GM23338 (cell line): ENCODE results near the gene BCL2. TPM values are rescaled to one million over a fixed set of nuclear protein-coding genes. Genes with fewer than 3 reads are reported as not detected.

Experiments used
- ATAC-seq: fragments of 200-7000 bp; cut with Tn5 transposase; 3 replicates; pipeline ENCODE4 v1.9.1; 2020
- DNase-seq: peaks from one replicate; pipeline ENCODE4 v3.0.0-alpha.2; 2015; ENCODE audit warnings: low spot score
- H2AFZ ChIP-seq: fragments of 200-600 bp; sonication (generic); 2 replicates; pipeline ENCODE4 v1.8.0; 2016; ENCODE audit warnings: antibody characterized with exemption, mild to moderate bottlenecking, moderate library complexity
- H3F3A ChIP-seq: fragments of 200-600 bp; sonication (generic); replicated peaks from 2 replicates; pipeline ENCODE4 v1.8.0; 2017; ENCODE audit warnings: antibody characterized with exemption, mixed run types, low read depth
- H3K27ac ChIP-seq: fragments of 200-600 bp; sonication (generic); 2 replicates; pipeline ENCODE4 v1.6.1; 2016; ENCODE audit warnings: low read depth
- H3K27me3 ChIP-seq: fragments of 200-600 bp; sonication (generic); 2 replicates; pipeline ENCODE4 v1.8.0; 2016; ENCODE audit warnings: mild to moderate bottlenecking, mixed run types, moderate library complexity; ENCODE audit not compliant: insufficient read depth
- H3K36me3 ChIP-seq: fragments of 200-600 bp; sonication (generic); 2 replicates; pipeline ENCODE4 v1.8.0; 2016; ENCODE audit warnings: mild to moderate bottlenecking; ENCODE audit not compliant: insufficient read depth
- H3K4me1 ChIP-seq: fragments of 200-600 bp; sonication (generic); 2 replicates; pipeline ENCODE4 v1.8.0; 2016; ENCODE audit warnings: mild to moderate bottlenecking, moderate library complexity; ENCODE audit not compliant: insufficient read depth
- H3K4me2 ChIP-seq: fragments of 200-600 bp; sonication (generic); 2 replicates; pipeline ENCODE4 v1.7.1; 2017; ENCODE audit warnings: mixed run types
- H3K4me3 ChIP-seq: fragments of 200-600 bp; sonication (generic); 2 replicates; pipeline ENCODE4 v1.6.1; 2016; ENCODE audit warnings: mixed run types
- H3K79me2 ChIP-seq: fragments of 200-600 bp; sonication (generic); replicated peaks from 2 replicates; pipeline ENCODE4 v1.8.0; 2017; ENCODE audit warnings: mild to moderate bottlenecking; ENCODE audit not compliant: insufficient read depth
- H3K9me2 ChIP-seq: fragments of 200-600 bp; sonication (generic); 2 replicates; pipeline ENCODE4 v1.8.0; 2017; ENCODE audit not compliant: insufficient read depth
- H4K20me1 ChIP-seq: fragments of 200-600 bp; sonication (generic); replicated peaks from 2 replicates; pipeline ENCODE4 v1.8.0; 2017; ENCODE audit warnings: mild to moderate bottlenecking; ENCODE audit not compliant: insufficient read depth
- H3K27ac Mint-ChIP-seq: 2 replicates; pipeline ENCODE4 v1.8.0; 2020; ENCODE audit warnings: inconsistent platforms, mild to moderate bottlenecking, moderate library complexity, mixed read lengths
- H3K27me3 Mint-ChIP-seq: 3 replicates; pipeline ENCODE4 v1.8.0; 2022; ENCODE audit warnings: low read depth, mild to moderate bottlenecking, moderate library complexity, mixed read lengths, inconsistent platforms; ENCODE audit not compliant: insufficient read depth, poor library complexity
- H3K36me3 Mint-ChIP-seq: 3 replicates; pipeline ENCODE4 v1.8.0; 2021; ENCODE audit warnings: low read depth, mild to moderate bottlenecking, inconsistent platforms, moderate library complexity, mixed read lengths
- H3K4me1 Mint-ChIP-seq: 3 replicates; pipeline ENCODE4 v1.8.0; 2020; ENCODE audit warnings: mild to moderate bottlenecking, inconsistent platforms, mixed read lengths
- H3K4me3 Mint-ChIP-seq: 3 replicates; pipeline ENCODE4 v1.8.0; 2021; ENCODE audit warnings: moderate library complexity, mild to moderate bottlenecking, inconsistent platforms, mixed read lengths
- H3K9me3 Mint-ChIP-seq: 3 replicates; pipeline ENCODE4 v1.8.0; 2020; ENCODE audit warnings: moderate library complexity, mild to moderate bottlenecking, inconsistent platforms, mixed read lengths
- CREB1 ChIP-seq: fragments of 250-450 bp; sonication (Bioruptor Pico); IDR thresholded peaks from 2 replicates; pipeline ENCODE4 v1.5.0; 2020; ENCODE audit warnings: low read depth, mild to moderate bottlenecking, moderate library complexity
- EZH2 ChIP-seq: fragments of 200-600 bp; sonication (generic); IDR thresholded peaks from one replicate; pipeline ENCODE4 v1.8.0; 2017; ENCODE audit warnings: antibody characterized with exemption, mild to moderate bottlenecking, low read depth; ENCODE audit not compliant: unreplicated experiment
- NANOG ChIP-seq: IDR thresholded peaks from 2 replicates; pipeline ENCODE4 v1.6.1; 2016; ENCODE audit warnings: antibody characterized with exemption, borderline replicate concordance
- STAT1 ChIP-seq: IDR thresholded peaks from one replicate; pipeline ENCODE4 v1.6.1; 2016; ENCODE audit warnings: antibody characterized with exemption; ENCODE audit not compliant: unreplicated experiment
- ZNF331 ChIP-seq: fragments of 250-450 bp; sonication (Bioruptor Pico); IDR thresholded peaks from 2 replicates; pipeline ENCODE4 v1.5.0; 2020; ENCODE audit warnings: low read depth, mild to moderate bottlenecking, moderate library complexity
- polyA plus RNA-seq: library from polyadenylated mRNA; unstranded; fragments of >200 nt; fragmentation: Nextera tagmentation; extraction: Ambion mirVana; gene quantifications from 2 replicates; pipeline ENCODE4 v1.2.1, GENCODE V29; 2016
- total RNA-seq: library from RNA; depleted of rRNA; stranded (reverse); fragments of >200 nt; shearing (Covaris generic); gene quantifications from 2 replicates; pipeline ENCODE4 v1.2.3, GENCODE V29; 2014
- TF ChIP-seq, protein P1 (sequence below): IDR thresholded peaks from 2 replicates; pipeline ENCODE4 v1.6.1; 2016; ENCODE audit warnings: antibody characterized with exemption
- TF ChIP-seq, protein P2 (sequence below), 2 experiments: fragments of 200-600 bp in 1 of 2; sonication (generic) in 1 of 2; conservative IDR thresholded peaks; 2 replicates each; pipeline versions ENCODE4 v1.5.1 to v1.6.1; 2016 to 2017; ENCODE audit warnings: antibody characterized with exemption in 2 of 2, low read depth in 2 of 2, mild to moderate bottlenecking in 2 of 2, moderate library complexity in 1 of 2

The BCL2 gene
- total and polyA plus RNA-seq, 2 experiments from 2014 or later, result 1.2 to 4.0 TPM

DNA sequence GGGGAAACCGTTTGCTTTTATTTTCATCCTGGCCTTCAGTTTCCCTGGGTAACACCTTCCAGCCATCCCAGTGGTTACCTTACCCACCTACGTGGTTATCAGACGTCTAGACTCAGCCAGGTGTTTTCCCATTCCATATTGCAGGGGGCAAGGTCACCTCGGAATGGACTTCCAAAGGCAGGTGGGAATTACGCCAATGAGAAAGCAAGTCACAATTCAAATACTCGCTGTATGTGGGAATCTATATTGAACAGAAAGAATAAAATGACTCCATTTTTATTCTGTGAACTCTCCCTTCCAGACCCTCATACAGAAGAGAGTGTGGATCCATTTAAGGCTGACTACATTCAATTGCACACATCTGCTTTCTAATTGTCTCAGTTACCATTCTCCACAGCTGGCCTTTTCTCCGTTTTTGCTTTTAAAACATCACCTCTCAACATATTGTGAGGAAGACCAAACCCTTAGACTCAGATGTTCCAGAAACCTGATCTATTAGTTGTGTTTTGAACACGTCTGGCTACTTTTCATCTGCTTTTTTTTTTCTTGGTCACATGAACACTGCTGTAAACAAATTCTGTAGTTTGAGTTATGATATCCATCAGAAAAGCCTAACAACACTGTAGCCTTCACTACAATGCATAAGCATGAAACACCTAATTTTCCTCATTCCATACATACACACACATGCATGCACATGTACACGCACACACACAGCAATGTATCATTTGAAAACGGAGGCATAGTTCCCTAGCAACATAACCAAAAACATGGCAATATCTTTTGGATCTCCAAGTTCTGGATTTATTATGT lies 59.8 kb downstream of the BCL2 start:
- H3K27me3 Mint-ChIP-seq, result peaks cover 2% of the 10 kb centered on the region
- no peak overlapping the region for H3K27ac ChIP-seq

DNA sequence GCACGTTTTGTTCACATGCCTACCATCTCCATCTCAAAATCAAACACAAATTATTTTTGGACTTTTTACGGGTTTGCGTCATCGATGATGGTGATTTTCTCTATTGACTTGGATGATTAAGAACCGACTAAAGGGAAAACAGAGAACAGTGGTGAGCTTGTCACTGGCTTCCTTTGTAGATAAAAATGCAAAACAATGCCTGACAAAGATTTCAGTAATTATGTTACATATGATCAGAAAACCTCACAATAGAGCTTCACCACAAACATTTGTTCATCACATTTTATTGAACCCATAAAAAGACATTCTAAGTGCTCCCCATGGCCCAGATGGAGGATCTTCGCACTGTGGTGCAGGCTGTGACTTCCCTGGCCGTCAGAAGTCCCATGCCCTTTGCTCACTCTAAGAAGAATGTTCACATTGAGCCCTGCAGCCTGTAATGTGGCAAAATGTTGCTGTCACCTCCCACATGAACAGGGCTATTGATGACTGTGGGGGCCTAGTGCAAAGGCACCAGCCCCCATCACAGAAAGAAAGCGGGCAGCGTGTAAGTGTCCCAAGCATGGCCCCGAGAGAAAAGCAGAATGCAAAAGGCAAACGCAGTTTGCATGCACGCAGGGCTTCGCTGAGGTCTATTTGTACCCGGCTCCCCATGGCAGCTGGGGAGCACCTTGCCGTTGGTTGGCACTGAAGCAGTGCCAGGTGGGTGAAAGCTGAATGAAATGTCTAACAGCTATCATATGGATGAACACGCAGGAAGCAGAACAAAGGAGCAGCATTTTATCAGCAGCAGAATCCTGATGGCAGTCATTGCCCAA lies 60.6 kb downstream of the BCL2 start:
- Histone ChIP-seq H3K79me2 (no peaks in the 10 kb centered on the region), H3K27me3 (no peaks in the 10 kb centered on the region), H3F3A (no peaks in the 10 kb centered on the region), H4K20me1 (no peaks in the 10 kb centered on the region), H3K4me2 (no peak overlapping the region), H2AFZ (no peak overlapping the region), H3K36me3 (no peaks in the 10 kb centered on the region), H3K4me1 (no peaks in the 10 kb centered on the region), H3K27ac (no peak overlapping the region), H3K4me3 (no peak overlapping the region), H3K9me2 (0 out of 2 replicates have a peak, but pooled peaks cover 6% of the 10 kb centered on the region)
- Mint-ChIP-seq H3K4me1 (no peaks in the 10 kb centered on the region), H3K36me3 (no peaks in the 10 kb centered on the region), H3K27ac (no peak overlapping the region), H3K4me3 (no peak overlapping the region), H3K27me3 (peaks cover 2% of the 10 kb centered on the region), H3K9me3 (no peaks in the 10 kb centered on the region)
- ATAC-seq (no peak), DNase-seq (no peak)
- no peak for TF ChIP-seq NANOG

More for the DNA sequence above, 59.8 kb downstream of the BCL2 start:
- no peak overlapping the region for H2AFZ ChIP-seq
- H3K36me3 ChIP-seq, result no peaks in the 10 kb centered on the region
- H3K4me2 ChIP-seq, result no peak overlapping the region
- no peaks in the 10 kb centered on the region for H3K4me1 Mint-ChIP-seq
- TF ChIP-seq, protein P1, sequence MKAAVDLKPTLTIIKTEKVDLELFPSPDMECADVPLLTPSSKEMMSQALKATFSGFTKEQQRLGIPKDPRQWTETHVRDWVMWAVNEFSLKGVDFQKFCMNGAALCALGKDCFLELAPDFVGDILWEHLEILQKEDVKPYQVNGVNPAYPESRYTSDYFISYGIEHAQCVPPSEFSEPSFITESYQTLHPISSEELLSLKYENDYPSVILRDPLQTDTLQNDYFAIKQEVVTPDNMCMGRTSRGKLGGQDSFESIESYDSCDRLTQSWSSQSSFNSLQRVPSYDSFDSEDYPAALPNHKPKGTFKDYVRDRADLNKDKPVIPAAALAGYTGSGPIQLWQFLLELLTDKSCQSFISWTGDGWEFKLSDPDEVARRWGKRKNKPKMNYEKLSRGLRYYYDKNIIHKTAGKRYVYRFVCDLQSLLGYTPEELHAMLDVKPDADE, result no peak
- TF ChIP-seq EZH2 (no peak), CREB1 (no peak), ZNF331 (no peak), STAT1 (no peak)
- TF ChIP-seq, protein P2, sequence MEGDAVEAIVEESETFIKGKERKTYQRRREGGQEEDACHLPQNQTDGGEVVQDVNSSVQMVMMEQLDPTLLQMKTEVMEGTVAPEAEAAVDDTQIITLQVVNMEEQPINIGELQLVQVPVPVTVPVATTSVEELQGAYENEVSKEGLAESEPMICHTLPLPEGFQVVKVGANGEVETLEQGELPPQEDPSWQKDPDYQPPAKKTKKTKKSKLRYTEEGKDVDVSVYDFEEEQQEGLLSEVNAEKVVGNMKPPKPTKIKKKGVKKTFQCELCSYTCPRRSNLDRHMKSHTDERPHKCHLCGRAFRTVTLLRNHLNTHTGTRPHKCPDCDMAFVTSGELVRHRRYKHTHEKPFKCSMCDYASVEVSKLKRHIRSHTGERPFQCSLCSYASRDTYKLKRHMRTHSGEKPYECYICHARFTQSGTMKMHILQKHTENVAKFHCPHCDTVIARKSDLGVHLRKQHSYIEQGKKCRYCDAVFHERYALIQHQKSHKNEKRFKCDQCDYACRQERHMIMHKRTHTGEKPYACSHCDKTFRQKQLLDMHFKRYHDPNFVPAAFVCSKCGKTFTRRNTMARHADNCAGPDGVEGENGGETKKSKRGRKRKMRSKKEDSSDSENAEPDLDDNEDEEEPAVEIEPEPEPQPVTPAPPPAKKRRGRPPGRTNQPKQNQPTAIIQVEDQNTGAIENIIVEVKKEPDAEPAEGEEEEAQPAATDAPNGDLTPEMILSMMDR (conservative IDR thresholded peaks at IDR 0.05; ENCODE audit: low read depth in 2 of 2), result no peak
- no peak for DNase-seq
- H3K79me2 ChIP-seq, result no peaks in the 10 kb centered on the region
- ATAC-seq, result no peak
- H3K4me1 ChIP-seq, result no peaks in the 10 kb centered on the region
- no peak overlapping the region for H3K4me3 ChIP-seq
- H3K36me3 Mint-ChIP-seq, result no peaks in the 10 kb centered on the region
- no peak overlapping the region for H3K27ac Mint-ChIP-seq
- no peak overlapping the region for H3K4me3 Mint-ChIP-seq
- H3F3A ChIP-seq, result no peaks in the 10 kb centered on the region
- 0 out of 2 replicates have a peak, but pooled peaks cover 3% of the 10 kb centered on the region for H3K9me2 ChIP-seq
- no peaks in the 10 kb centered on the region for H3K27me3 ChIP-seq
- no peaks in the 10 kb centered on the region for H3K9me3 Mint-ChIP-seq
- H4K20me1 ChIP-seq, result no peaks in the 10 kb centered on the region
